ENCODE measurements around the gene CYSTM1. TPM values are rescaled to one million over a fixed set of nuclear protein-coding genes. Genes with fewer than 3 reads are reported as not detected.

CYSTM1 gene
- total and polyA plus RNA-seq, 2 donors (not counting 1 experiment from before 2014, with no cell fraction given): 6.2 to 17.0 TPM

- ChIA-PET POLR2A (no interaction called here), CTCF (interaction anchor here (1.1 to 23.0 kb wide), 11 partner anchors 8 to 174 kb away, joined by 3 to 513 read pairs (median 27); partner anchors contain the start of gene PURA)
- Histone ChIP-seq H3K4me2 (replicated peaks; ENCODE audit: low read depth, low read length, poor library complexity, severe bottlenecking) (no peak overlapping the region), H3K9me3 (ENCODE audit: control extremely low read depth in 1 of 3, control insufficient read depth in 2 of 3, insufficient read depth in 1 of 3, low read length in 2 of 3) (peaks cover 0 to 3% (median 0%) of the 10 kb centered on the region in 3 donors), H3K79me2 (ENCODE audit: control insufficient read depth, insufficient read depth, low read length) (peaks cover 27% of the 10 kb centered on the region), H3K36me3 (replicated peaks in 1 of 2; ENCODE audit: control extremely low read depth in 1 of 2, control insufficient read depth in 1 of 2, extremely low read depth in 1 of 2, insufficient read depth in 2 of 2, low read length in 1 of 2) (no peaks in the 10 kb centered on the region), H3K27me3 (replicated peaks in 1 of 4; ENCODE audit: control extremely low read depth in 1 of 4, control insufficient read depth in 3 of 4, insufficient read depth in 4 of 4, low read length in 3 of 4) (peaks cover 0 to 27% (median 11%) of the 10 kb centered on the region in 4 experiments), H3K27ac (ENCODE audit: low read length in 2 of 2) (no peak overlapping the region), H3K4me3 (ENCODE audit: control extremely low read depth in 1 of 5, extremely low read depth in 1 of 5, insufficient read depth in 1 of 5, low read depth in 2 of 5, low read length in 4 of 5) (no peak overlapping the region), H3K9ac (ENCODE audit: low read length) (no peak overlapping the region), H3K4me1 (ENCODE audit: control insufficient read depth in 2 of 2, insufficient read depth in 2 of 2, low read length in 2 of 2) (peaks cover 17 to 30% of the 10 kb centered on the region in 2 donors), H4K20me1 (ENCODE audit: control insufficient read depth, insufficient read depth, low read length, poor library complexity, severe bottlenecking) (peaks cover 64% of the 10 kb centered on the region), H2AFZ (ENCODE audit: insufficient read depth, low read depth, low read length, poor library complexity, severe bottlenecking) (no peak overlapping the region)
- DNase-seq (no peak), ATAC-seq (ENCODE audit: low read depth) (no peak)
- no peaks in the 10 kb centered on the region for H3K9me3 Mint-ChIP-seq (ENCODE audit: insufficient read depth)
- no peak overlapping the region for H3K4me3 Mint-ChIP-seq
- peaks cover 20% of the 10 kb centered on the region for H3K27me3 Mint-ChIP-seq
- H3K4me1 Mint-ChIP-seq: peaks cover 24% of the 10 kb centered on the region
- H3K27ac Mint-ChIP-seq: no peak overlapping the region
- TF ChIP-seq EZH2 (IDR thresholded peaks at IDR 0.05; ENCODE audit: borderline replicate concordance, insufficient read depth, low read depth, low read length, poor library complexity, severe bottlenecking) (no peak), CTCF (IDR thresholded peaks at IDR 0.05) (no peak)
- 81% methylated on average over 7 of the region's 7 CpGs for whole genome bisulfite sequencing (ENCODE audit: insufficient coverage)
- intact Hi-C loops (cut with micrococcal nuclease): no loop called here
Measured at GRCh38 chr5:140142856-140143255, 32.1 kb upstream of the CYSTM1 start.

- no peaks in the 10 kb centered on the region for H3K36me3 ChIP-seq (replicated peaks in 1 of 2; ENCODE audit: control extremely low read depth in 1 of 2, control insufficient read depth in 1 of 2, extremely low read depth in 1 of 2, insufficient read depth in 2 of 2, low read length in 1 of 2)
- H2AFZ ChIP-seq (ENCODE audit: insufficient read depth, low read depth, low read length, poor library complexity, severe bottlenecking): no peak overlapping the region
- Mint-ChIP-seq H3K27me3 (peaks cover 20% of the 10 kb centered on the region), H3K9me3 (ENCODE audit: insufficient read depth) (no peaks in the 10 kb centered on the region), H3K4me1 (peaks cover 24% of the 10 kb centered on the region), H3K4me3 (no peak overlapping the region), H3K27ac (no peak overlapping the region)
- ATAC-seq (ENCODE audit: low read depth): peak; percentile 20
- intact Hi-C loops (cut with micrococcal nuclease): loop anchor here (1.0 to 2.0 kb wide), 4 partner anchors 14 to 70 kb away; partner anchors contain the start of gene PURA
- H3K79me2 ChIP-seq (ENCODE audit: control insufficient read depth, insufficient read depth, low read length): peaks cover 25% of the 10 kb centered on the region
- CTCF ChIA-PET: interaction anchor here (0.6 to 23.0 kb wide), 27 partner anchors 9 to 1193 kb away, joined by 3 to 513 read pairs (median 5); partner anchors contain the start of gene PURA
- H4K20me1 ChIP-seq (ENCODE audit: control insufficient read depth, insufficient read depth, low read length, poor library complexity, severe bottlenecking): peaks cover 59% of the 10 kb centered on the region
- peaks cover 17 to 30% of the 10 kb centered on the region in 2 donors for H3K4me1 ChIP-seq (ENCODE audit: control insufficient read depth in 2 of 2, insufficient read depth in 2 of 2, low read length in 2 of 2)
- WGBS (ENCODE audit: insufficient coverage): 100% methylated on average over 2 of the region's 3 CpGs
- no peak overlapping the region for H3K27ac ChIP-seq (ENCODE audit: low read length in 2 of 2)
- no peak for TF ChIP-seq CTCF (IDR thresholded peaks at IDR 0.05)
- TF ChIP-seq EZH2 (IDR thresholded peaks at IDR 0.05; ENCODE audit: borderline replicate concordance, insufficient read depth, low read depth, low read length, poor library complexity, severe bottlenecking): no peak
- no peak overlapping the region for H3K4me3 ChIP-seq (ENCODE audit: control extremely low read depth in 1 of 5, extremely low read depth in 1 of 5, insufficient read depth in 1 of 5, low read depth in 2 of 5, low read length in 4 of 5)
- H3K27me3 ChIP-seq (replicated peaks in 1 of 4; ENCODE audit: control extremely low read depth in 1 of 4, control insufficient read depth in 3 of 4, insufficient read depth in 4 of 4, low read length in 3 of 4): peaks cover 0 to 27% (median 11%) of the 10 kb centered on the region in 4 experiments
- POLR2A ChIA-PET: interaction anchor here (0.7 kb wide), 1 partner anchor 36 kb away, joined by 5 read pairs; no protein-coding TSS in a partner anchor
- no peak for DNase-seq
- no peak overlapping the region for H3K4me2 ChIP-seq (replicated peaks; ENCODE audit: low read depth, low read length, poor library complexity, severe bottlenecking)
- no peak overlapping the region for H3K9ac ChIP-seq (ENCODE audit: low read length)
- H3K9me3 ChIP-seq (ENCODE audit: control extremely low read depth in 1 of 3, control insufficient read depth in 2 of 3, insufficient read depth in 1 of 3, low read length in 2 of 3): peaks cover 0 to 3% (median 0%) of the 10 kb centered on the region in 3 donors
Measured at GRCh38 chr5:140143521-140144258, 31.3 kb upstream of the CYSTM1 start.

Data from B cell (primary cell).